ENCODE results near the gene COL2A1.

Gene COL2A1

DNA sequence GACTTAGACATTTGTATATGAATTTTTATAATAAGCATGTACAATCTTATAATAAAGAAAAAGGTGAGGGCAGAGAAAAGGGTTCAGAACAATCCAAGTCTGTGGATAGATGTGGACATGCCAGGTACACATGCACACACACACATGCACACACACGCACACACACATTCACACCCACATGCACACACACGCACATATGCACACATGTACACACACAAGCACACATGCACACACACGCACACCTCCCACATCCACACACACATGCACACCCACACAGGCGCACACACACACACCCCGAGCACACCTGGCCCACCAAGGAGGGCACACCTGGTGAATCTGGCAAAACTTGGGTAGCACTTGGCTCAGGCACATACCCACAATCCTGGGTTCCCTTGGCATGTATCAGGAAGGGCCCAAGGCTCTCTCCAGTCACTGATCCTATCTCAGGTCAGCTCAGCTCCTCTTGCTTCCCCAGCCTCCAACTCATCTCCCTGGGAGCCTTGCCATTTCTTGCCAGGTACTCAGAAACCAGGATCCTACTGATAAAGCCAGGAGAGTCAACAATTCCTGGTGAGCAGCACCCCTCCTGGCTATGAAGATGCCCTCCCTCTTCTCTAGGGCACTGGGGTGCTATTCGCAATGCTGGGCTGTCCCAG lies 59.5 kb downstream of the COL2A1 start:
- no peak for DNase-seq (ENCODE audit: low spot score)

DNA sequence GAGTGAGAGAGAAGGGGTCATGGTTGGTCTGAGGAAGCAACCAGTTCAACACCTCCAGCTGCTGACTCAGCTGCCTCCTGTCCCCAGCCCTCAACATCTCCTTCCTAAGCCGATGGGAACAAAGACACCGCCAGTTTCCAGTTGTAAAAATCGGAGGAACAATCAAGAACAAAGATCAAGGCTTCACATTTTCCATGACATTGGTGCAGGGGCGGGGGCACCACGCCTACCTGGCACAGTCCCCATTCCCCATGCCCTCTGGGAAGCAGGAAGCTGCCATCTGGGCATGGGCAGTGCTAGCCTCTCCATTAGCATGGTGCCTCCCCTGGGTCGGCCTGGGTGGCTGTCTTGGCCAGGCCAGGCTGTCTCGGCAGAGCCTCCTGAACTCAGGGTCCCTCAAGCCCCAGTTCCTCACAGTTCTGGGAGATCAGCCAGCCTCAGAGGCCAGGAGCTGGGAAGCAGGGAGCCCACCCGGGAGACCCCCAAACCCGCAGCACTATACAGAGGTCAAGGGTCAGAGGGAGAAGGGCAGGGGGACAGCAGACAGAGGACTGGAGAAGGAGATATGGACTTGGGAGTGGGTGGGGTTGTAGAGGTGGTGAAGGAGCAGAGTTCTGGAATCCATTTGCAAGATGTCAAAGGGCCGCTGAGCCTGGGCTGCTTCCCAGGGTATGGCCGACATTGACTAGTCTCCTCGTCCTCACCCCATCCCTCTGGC lies 60.5 kb downstream of the COL2A1 start:
- DNase-seq (ENCODE audit: low spot score): no peak

- DNase-seq (ENCODE audit: low spot score): no peak
Measured at GRCh38 chr12:47942614-47943225, 61.6 kb downstream of the COL2A1 start.

DNA sequence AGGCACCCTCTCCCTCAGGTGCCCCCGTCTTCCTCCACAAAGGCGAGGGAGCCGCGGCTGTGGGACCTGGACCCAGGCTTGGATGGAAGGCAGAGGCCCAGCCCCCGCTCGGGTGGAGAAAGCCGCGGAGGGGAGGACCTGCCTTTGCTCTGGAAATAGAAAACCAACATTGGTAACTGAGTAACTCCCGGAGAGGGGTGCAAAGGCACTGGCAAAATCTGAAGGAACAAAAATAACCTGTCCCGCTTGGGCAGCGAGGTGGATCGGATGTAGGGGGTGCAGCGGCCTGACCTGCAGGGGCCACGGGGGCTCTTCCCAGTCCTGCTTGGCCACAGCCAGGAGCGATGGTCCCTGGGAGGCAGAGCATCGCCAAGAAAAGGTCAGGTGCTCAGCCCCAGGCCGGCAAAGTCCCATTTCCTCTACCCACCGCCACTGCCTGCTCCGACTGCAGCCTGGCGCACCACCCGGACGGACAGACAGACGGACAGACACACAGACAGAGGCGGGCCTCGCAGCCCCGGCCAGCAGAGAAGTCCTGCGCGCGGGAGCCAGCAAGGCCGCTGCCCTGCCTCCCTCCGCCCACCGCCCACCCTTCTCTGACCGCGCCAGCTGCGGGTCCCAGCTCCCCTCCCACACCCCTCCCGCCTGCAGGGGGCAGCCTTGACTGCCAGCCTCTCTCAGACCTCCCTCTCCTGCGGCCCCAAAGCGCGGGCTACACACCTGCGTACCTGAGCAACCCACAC lies 62.2 kb downstream of the COL2A1 start:
- peak; percentile 83 for DNase-seq (ENCODE audit: low spot score)

DNA sequence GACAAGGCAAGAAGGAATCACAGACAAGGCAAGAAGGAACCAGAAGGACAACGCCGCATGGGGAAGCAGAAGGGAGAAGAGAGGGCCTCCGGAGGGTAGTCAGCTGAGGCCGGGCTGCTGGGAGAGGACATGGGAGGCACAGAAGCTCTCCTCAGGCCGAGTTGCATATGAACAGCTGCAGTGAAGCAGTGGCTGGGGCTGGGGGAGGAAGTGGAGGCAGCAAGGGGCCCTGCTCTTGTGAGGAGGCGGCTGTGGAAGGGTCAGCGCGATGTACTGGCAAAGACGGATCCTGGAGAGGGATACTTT lies 62.8 kb downstream of the COL2A1 start:
- no peak for DNase-seq (ENCODE audit: low spot score)

DNA sequence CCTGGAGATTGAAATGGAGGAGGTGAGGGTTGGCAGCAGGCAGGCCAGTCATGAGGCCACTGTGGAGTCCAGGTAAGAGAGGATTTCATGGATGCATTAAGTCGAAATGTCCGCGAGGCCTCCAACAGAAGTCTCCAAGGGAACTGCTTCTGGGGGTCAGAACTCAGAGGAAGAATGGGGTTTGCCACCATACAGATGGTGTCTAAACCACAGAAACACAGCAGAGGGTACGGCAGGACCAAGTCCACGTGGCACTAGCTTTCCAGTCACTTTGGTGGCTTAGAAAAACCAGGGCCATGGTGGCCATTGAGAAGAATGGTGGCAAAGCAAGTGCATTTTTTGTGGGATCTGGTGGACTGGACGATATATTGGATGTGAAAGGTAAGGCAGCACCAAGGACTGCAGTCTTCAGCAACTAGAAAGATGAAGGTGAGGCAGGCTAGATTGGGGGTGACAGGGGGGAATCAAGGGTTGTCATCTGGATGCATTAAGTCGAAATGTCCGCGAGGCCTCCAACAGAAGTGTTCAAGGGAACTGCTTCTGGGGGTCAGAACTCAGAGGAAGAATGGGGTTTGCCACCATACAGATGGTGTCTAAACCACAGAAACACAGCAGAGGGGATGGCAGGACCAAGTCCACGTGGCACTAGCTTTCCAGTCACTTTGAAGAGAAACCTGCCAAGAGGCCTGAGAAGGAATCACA lies 63.4 kb downstream of the COL2A1 start:
- DNase-seq (ENCODE audit: low spot score): no peak

- no peak for DNase-seq (ENCODE audit: low spot score)
Measured at GRCh38 chr12:47939009-47939601, 65.2 kb downstream of the COL2A1 start.

DNA sequence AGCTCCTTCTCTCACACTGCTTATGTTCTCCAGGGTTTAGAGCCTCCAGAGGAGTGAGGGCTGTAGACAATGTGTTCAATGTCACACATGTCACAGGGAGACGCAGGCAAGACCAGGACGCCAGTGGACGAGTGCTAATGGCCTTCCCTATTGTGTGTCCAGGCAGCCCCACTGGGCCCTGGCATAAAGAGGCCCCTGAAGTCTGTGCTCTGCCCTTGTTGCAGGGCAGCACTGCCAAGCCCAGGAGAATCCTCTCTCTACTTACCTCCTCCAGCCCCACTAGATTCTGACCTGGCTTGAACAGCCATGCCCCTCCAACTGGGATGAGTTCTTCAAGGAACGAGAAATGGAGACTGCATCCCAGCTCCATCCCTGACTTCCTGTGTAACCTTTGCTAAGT lies 65.7 kb downstream of the COL2A1 start:
- no peak for DNase-seq (ENCODE audit: low spot score)

DNA sequence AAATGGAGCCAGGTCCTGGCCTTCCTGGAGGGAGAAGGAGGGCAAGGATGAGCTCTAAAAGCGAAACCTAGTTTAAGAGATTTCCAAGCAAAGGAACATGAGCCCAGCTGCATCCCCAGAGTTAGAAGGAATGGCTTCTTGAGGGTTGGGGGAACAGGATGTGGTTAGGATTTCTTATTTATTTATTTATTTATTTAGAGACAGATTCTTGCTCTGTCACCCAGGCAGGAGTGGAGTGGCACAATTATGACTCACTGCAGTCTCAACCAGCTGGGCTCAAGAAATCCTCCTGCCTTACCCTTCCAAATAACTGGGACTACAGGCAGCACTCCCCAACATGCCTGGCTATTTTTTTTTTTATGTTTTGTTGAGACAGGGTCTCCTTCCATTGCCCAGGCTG lies 66.2 kb downstream of the COL2A1 start:
- no peak for DNase-seq (ENCODE audit: low spot score)

DNA sequence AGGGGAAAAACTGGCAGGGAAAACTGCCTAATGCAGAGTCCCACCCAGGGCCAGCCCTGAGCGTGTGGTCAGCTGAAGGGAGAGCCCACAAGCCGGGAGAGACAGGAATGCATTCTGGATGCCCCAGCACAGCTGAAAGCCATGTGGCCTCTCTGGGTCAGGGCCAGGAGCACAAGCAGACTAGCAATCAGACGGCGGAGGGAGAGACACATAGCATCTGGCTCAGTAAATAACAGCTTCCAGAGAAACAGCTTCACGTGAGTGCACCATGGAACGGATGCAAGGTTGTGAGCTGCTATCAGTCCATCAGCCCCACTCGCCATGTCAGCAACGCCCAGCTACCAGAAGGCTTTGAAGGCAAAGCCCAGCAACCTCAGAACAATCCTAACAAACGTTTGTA lies 69.1 kb downstream of the COL2A1 start:
- DNase-seq (ENCODE audit: low spot score): no peak

- DNase-seq (ENCODE audit: low spot score): no peak
Measured at GRCh38 chr12:47931187-47931586, 73.1 kb downstream of the COL2A1 start.

- DNase-seq (ENCODE audit: low spot score): no peak
Measured at GRCh38 chr12:47930634-47931033, 73.6 kb downstream of the COL2A1 start.

GRCh38 chr12:47927346-47927745 lies 76.9 kb downstream of the COL2A1 start:
- no peak for DNase-seq (ENCODE audit: low spot score)
